ENCODE data around the gene MCC. TPM values are rescaled to one million over a fixed set of nuclear protein-coding genes. Genes with fewer than 3 reads are reported as not detected.

The MCC gene
- total RNA-seq, 2 donors from 2014 or later, result 7.5 to 9.9 TPM

DNA sequence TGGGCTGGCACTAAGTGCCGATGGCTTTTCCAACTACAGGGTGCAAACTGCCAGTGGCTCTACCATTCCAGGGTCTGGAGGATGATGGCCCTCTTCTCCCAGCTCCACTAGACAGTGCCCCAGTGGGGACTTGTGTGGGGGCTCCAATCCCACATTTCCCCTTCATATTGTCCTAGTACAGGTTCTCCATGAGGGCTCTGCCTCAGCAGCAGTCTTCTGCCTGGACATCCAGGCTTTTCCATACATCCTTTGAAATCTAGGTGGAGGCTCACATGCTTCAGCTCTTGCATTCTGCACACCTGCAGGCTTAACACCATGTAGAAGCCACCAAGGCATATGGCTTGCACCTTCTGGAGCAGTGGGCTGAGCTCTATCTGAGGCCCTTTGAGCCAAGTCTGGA, 123.8 kb downstream of the MCC start:
- no peak for TF ChIP-seq POLR2A (IDR thresholded peaks at IDR 0.05)
- H3K9me3 ChIP-seq, result peaks cover 0 to 10% (median 0%) of the 10 kb centered on the region in 3 donors
- DNase-seq (no peak), ATAC-seq (no peak)
- 100% methylated on average over 1 of the region's 1 CpG; no CpG with 5 or more reads in 1 of the 2 donors for WGBS, 2 donors
- peaks cover under 1% of the 10 kb centered on the region for H3K4me1 ChIP-seq
- H3K27me3 ChIP-seq, result peaks cover 0 to 5% of the 10 kb centered on the region in 2 donors
- intact Hi-C loops (cut with DNase I), result no loop called here
- H3K27ac ChIP-seq, result no peak overlapping the region
- no peak overlapping the region for H3K4me3 ChIP-seq
- H3K36me3 ChIP-seq (replicated peaks in 1 of 2; ENCODE audit: insufficient read depth in 1 of 2, low read depth in 2 of 2), result no peaks in the 10 kb centered on the region

- Histone ChIP-seq H3K27me3 (no peaks in the 10 kb centered on the region), H3K27ac (no peak overlapping the region), H3K36me3 (replicated peaks in 1 of 2; ENCODE audit: insufficient read depth in 1 of 2, low read depth in 2 of 2) (no peaks in the 10 kb centered on the region), H3K9me3 (peaks cover 0 to 10% (median 0%) of the 10 kb centered on the region in 3 donors), H3K4me1 (peaks cover 21% of the 10 kb centered on the region), H3K4me3 (no peak overlapping the region)
- TF ChIP-seq, protein P1, sequence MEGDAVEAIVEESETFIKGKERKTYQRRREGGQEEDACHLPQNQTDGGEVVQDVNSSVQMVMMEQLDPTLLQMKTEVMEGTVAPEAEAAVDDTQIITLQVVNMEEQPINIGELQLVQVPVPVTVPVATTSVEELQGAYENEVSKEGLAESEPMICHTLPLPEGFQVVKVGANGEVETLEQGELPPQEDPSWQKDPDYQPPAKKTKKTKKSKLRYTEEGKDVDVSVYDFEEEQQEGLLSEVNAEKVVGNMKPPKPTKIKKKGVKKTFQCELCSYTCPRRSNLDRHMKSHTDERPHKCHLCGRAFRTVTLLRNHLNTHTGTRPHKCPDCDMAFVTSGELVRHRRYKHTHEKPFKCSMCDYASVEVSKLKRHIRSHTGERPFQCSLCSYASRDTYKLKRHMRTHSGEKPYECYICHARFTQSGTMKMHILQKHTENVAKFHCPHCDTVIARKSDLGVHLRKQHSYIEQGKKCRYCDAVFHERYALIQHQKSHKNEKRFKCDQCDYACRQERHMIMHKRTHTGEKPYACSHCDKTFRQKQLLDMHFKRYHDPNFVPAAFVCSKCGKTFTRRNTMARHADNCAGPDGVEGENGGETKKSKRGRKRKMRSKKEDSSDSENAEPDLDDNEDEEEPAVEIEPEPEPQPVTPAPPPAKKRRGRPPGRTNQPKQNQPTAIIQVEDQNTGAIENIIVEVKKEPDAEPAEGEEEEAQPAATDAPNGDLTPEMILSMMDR (IDR thresholded peaks at IDR 0.05), result no peak
- no peak for TF ChIP-seq POLR2A (IDR thresholded peaks at IDR 0.05)
- no peak for DNase-seq
- intact Hi-C loops (cut with DNase I), result no loop called here
- no peak for ATAC-seq
- 96 to 100% methylated on average over 1 of the region's 1 CpG for WGBS, 2 donors
These were observed 126.6 kb downstream of the MCC start for GRCh38 chr5:113361701-113362100.

GRCh38 chr5:113359419-113359818, 128.8 kb downstream of the MCC start:
- intact Hi-C loops (cut with DNase I), result no loop called here
- no peaks in the 10 kb centered on the region for H3K27me3 ChIP-seq

GRCh38 chr5:113358696-113359095, 129.6 kb downstream of the MCC start:
- TF ChIP-seq, protein P1 (IDR thresholded peaks at IDR 0.05), result no peak
- no peak for TF ChIP-seq POLR2A (IDR thresholded peaks at IDR 0.05)
- H3K9me3 ChIP-seq, result no peaks in the 10 kb centered on the region
- WGBS, 2 donors, result 68 to 83% methylated on average over 3 of the region's 3 CpGs
- H3K4me3 ChIP-seq, result no peak overlapping the region
- peaks cover 24% of the 10 kb centered on the region for H3K4me1 ChIP-seq
- H3K27me3 ChIP-seq, result no peaks in the 10 kb centered on the region
- no peak for ATAC-seq
- DNase-seq, result no peak
- no peak overlapping the region for H3K27ac ChIP-seq
- intact Hi-C loops (cut with DNase I), result no loop called here
- no peaks in the 10 kb centered on the region for H3K36me3 ChIP-seq (replicated peaks in 1 of 2; ENCODE audit: insufficient read depth in 1 of 2, low read depth in 2 of 2)

More at GRCh38 chr5:113359419-113359818, 128.8 kb downstream of the MCC start:
- DNase-seq (no peak), ATAC-seq (no peak)
- Histone ChIP-seq H3K36me3 (replicated peaks in 1 of 2; ENCODE audit: insufficient read depth in 1 of 2, low read depth in 2 of 2) (no peaks in the 10 kb centered on the region), H3K4me1 (peaks cover 24% of the 10 kb centered on the region), H3K9me3 (peaks cover 0 to 3% (median 0%) of the 10 kb centered on the region in 3 donors), H3K4me3 (no peak overlapping the region), H3K27ac (no peak overlapping the region)
- no peak for TF ChIP-seq POLR2A (IDR thresholded peaks at IDR 0.05)
- TF ChIP-seq, protein P1 (IDR thresholded peaks at IDR 0.05), result no peak

GRCh38 chr5:113357696-113358476, 130.4 kb downstream of the MCC start:
- Histone ChIP-seq H3K27ac (no peak overlapping the region), H3K4me1 (peaks cover 24% of the 10 kb centered on the region), H3K9me3 (no peaks in the 10 kb centered on the region), H3K27me3 (no peaks in the 10 kb centered on the region), H3K36me3 (replicated peaks in 1 of 2; ENCODE audit: insufficient read depth in 1 of 2, low read depth in 2 of 2) (no peaks in the 10 kb centered on the region), H3K4me3 (no peak overlapping the region)
- ATAC-seq (no peak), DNase-seq (no peak)
- intact Hi-C loops (cut with DNase I), result no loop called here
- TF ChIP-seq, protein P1 (IDR thresholded peaks at IDR 0.05), result no peak
- no peak for TF ChIP-seq POLR2A (IDR thresholded peaks at IDR 0.05)
- 79 to 87% methylated on average over 3 of the region's 3 CpGs for WGBS, 2 donors
